Measurements from ENCODE around the gene MZF1. TPM values are rescaled to one million over a fixed set of nuclear protein-coding genes. Genes with fewer than 3 reads are reported as not detected.
A peak's percentile ranks its signal among the peaks of the same experiment; 100 is the strongest.

Gene MZF1
- total and polyA plus RNA-seq, 2 donors (not counting 3 experiments of a cell fraction or from before 2014, with no cell fraction given), result 26.4 to 30.8 TPM

DNA sequence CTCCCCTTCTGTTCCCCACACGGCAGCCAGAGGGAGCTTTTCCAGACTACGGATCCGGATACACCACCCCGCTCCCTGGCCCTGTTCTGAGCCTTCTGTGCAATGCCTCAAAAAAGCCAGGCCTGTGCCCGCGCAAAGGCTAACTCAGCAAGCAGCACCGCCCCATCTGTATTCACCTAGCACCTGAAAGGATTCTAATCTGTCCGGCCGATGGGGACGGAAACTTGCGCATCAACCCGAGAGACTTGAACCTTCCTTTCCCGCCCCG is 54.1 kb downstream of the MZF1 start:
- Histone ChIP-seq H3K4me3 (replicated peaks in 1 of 3; ENCODE audit: insufficient read depth in 1 of 3, low read depth in 1 of 3, low read length in 3 of 3) (peak overlapping the region; percentile 67 to 83 (median 73)), H3K9me3 (replicated peaks; ENCODE audit: control insufficient read depth, insufficient read depth, low read length) (no peaks in the 10 kb centered on the region), H3K27ac (ENCODE audit: insufficient read depth, low read depth, low read length) (peak overlapping the region; percentile 69), H3K36me3 (ENCODE audit: control insufficient read depth in 2 of 2, extremely low read depth in 1 of 2, insufficient read depth in 2 of 2, low read length in 2 of 2) (peaks cover 0 to 11% of the 10 kb centered on the region in 2 experiments), H3K9ac (replicated peaks; ENCODE audit: extremely low read depth, insufficient read depth, low read length) (peak overlapping the region; percentile 91), H3K4me2 (ENCODE audit: insufficient read depth, low read length) (peak overlapping the region; percentile 22), H3K9me1 (replicated peaks; ENCODE audit: control insufficient read depth, extremely low read depth, insufficient read depth, low read length) (no peaks in the 10 kb centered on the region), H3K27me3 (ENCODE audit: control insufficient read depth in 2 of 2, insufficient read depth in 2 of 2, low read length in 2 of 2) (no peaks in the 10 kb centered on the region), H3K4me1 (ENCODE audit: control insufficient read depth, extremely low read depth, insufficient read depth, low read length) (peaks cover 23% of the 10 kb centered on the region), H4K20me1 (replicated peaks; ENCODE audit: control insufficient read depth, extremely low read depth, insufficient read depth, low read length) (no peaks in the 10 kb centered on the region), H2AFZ (ENCODE audit: low read depth, low read length) (peak overlapping the region; percentile 63), H3K79me2 (ENCODE audit: control insufficient read depth, insufficient read depth, low read length) (peaks cover 36% of the 10 kb centered on the region)
- TF ChIP-seq JUN (IDR thresholded peaks at IDR 0.05; ENCODE audit: borderline replicate concordance, insufficient read depth, insufficient read length, low read depth), result no peak
- no peak for TF ChIP-seq POLR2AphosphoS5 (IDR thresholded peaks at IDR 0.05; ENCODE audit: insufficient read depth, low read depth, low read length)
- TF ChIP-seq, protein P1, sequence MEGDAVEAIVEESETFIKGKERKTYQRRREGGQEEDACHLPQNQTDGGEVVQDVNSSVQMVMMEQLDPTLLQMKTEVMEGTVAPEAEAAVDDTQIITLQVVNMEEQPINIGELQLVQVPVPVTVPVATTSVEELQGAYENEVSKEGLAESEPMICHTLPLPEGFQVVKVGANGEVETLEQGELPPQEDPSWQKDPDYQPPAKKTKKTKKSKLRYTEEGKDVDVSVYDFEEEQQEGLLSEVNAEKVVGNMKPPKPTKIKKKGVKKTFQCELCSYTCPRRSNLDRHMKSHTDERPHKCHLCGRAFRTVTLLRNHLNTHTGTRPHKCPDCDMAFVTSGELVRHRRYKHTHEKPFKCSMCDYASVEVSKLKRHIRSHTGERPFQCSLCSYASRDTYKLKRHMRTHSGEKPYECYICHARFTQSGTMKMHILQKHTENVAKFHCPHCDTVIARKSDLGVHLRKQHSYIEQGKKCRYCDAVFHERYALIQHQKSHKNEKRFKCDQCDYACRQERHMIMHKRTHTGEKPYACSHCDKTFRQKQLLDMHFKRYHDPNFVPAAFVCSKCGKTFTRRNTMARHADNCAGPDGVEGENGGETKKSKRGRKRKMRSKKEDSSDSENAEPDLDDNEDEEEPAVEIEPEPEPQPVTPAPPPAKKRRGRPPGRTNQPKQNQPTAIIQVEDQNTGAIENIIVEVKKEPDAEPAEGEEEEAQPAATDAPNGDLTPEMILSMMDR (IDR thresholded peaks at IDR 0.05; ENCODE audit: extremely low read depth in 1 of 2, insufficient read depth in 1 of 2, low read depth in 1 of 2, low read length in 2 of 2), result peak; percentile 62 to 82
- no TSS peak for BruUV-seq (replicated peaks)
- ChIA-PET CTCF (interaction anchor here (0.7 to 4.6 kb wide), 22 partner anchors 8 to 136 kb away, joined by 3 to 111 read pairs (median 6); partner anchors contain the start of genes CHMP2A, MZF1, SLC27A5 and TRIM28), POLR2A (interaction anchor here (2.6 to 3.4 kb wide), 2 partner anchors 25 to 57 kb away, joined by 17 to 20 read pairs; partner anchors contain the start of gene TRIM28)
- dilution Hi-C loops (cut with MboI; ENCODE audit: extremely low pct_ligation_motif_present, low sequenced_read_pairs), result no loop called here
- DNase-seq (ENCODE audit: low read depth, low spot score), result peak; percentile 80
- intact Hi-C loops (cut with micrococcal nuclease), result loop anchor here (1.0 to 2.0 kb wide), 9 partner anchors 20 to 300 kb away; partner anchors contain the start of genes CHMP2A, TRIM28 and ZNF544
- FAIRE-seq, result peak; percentile 90
